HCT116 (cell line): ENCODE results near the gene DIO1.

Experiments
- EZH2 ChIP-seq: fragments of 200-600 bp; sonication (generic); IDR thresholded peaks from 2 replicates; pipeline ENCODE4 v1.6.1; 2017; ENCODE audit warnings: antibody characterized with exemption, mixed run types
- EZH2phosphoT487 ChIP-seq: fragments of 200-600 bp; IDR thresholded peaks from 2 replicates; pipeline ENCODE4 v1.6.1; 2018; ENCODE audit warnings: antibody characterized with exemption, borderline replicate concordance
- POLR2A ChIP-seq: IDR thresholded peaks from 2 replicates; pipeline ENCODE4 v1.7.0; 2011; ENCODE audit warnings: borderline replicate concordance; ENCODE audit not compliant: insufficient read depth, insufficient read length; ENCODE audit errors: extremely low read depth
- SP1 ChIP-seq: IDR thresholded peaks from 2 replicates; pipeline ENCODE4 v1.6.1; 2012; ENCODE audit warnings: low read depth
- YY1 ChIP-seq: IDR thresholded peaks from 2 replicates; pipeline ENCODE4 v1.6.1; 2011; ENCODE audit warnings: low read length, low read depth, moderate library complexity, mild to moderate bottlenecking; ENCODE audit not compliant: insufficient replicate concordance; ENCODE audit errors: extremely low read depth
- ZFX ChIP-seq: fragments of 450-650 bp; IDR thresholded peaks from 2 replicates; pipeline ENCODE4 v1.6.1; 2017
- ZNF274 ChIP-seq: fragments of 200-500 bp; sonication (Bioruptor generic); IDR thresholded peaks from 2 replicates; pipeline ENCODE4 v1.6.1; 2014; ENCODE audit warnings: mild to moderate bottlenecking, low read depth, low read length, inconsistent platforms
- TF ChIP-seq, protein P1 (sequence below), 3 experiments: fragments of 200-600 bp in 1 of 3; sonication (generic) in 1 of 3; IDR thresholded peaks in 2 of 3; conservative IDR thresholded peaks in 1 of 3; 2 replicates each; pipeline ENCODE4 v1.5.1; 2012 to 2017; ENCODE audit warnings: low read depth in 2 of 3, low read length in 2 of 3, antibody characterized with exemption in 1 of 3, borderline replicate concordance in 1 of 3, control low read depth in 1 of 3, mild to moderate bottlenecking in 1 of 3, mixed read lengths in 1 of 3, mixed run types in 1 of 3, moderate library complexity in 1 of 3; ENCODE audit not compliant: insufficient read depth in 1 of 3
- TF ChIP-seq, protein P2 (sequence below): IDR thresholded peaks from 2 replicates; pipeline ENCODE4 v1.6.1; 2012
- TF ChIP-seq, protein P3 (sequence below): IDR thresholded peaks from 2 replicates; pipeline ENCODE4 v1.6.1; 2012; ENCODE audit warnings: low read depth

DNA sequence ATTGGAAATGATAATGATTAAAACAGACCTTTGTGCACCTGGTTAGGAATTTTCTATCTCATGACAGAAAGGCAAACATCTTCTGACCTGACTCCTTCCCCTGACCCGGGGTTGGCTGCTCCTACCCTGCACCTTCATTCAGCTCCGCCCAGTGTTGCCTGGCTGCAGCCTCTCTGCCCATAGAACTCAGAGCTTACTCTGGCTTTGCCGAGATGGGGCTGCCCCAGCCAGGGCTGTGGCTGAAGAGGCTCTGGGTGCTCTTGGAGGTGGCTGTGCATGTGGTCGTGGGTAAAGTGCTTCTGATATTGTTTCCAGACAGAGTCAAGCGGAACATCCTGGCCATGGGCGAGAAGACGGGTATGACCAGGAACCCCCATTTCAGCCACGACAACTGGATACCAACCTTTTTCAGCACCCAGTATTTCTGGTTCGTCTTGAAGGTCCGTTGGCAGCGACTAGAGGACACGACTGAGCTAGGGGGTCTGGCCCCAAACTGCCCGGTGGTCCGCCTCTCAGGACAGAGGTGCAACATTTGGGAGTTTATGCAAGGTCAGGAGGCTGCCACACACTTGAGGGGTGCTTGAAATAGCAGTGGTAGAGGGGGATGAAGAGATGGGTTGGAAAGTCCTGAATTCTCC lies at the start of gene DIO1:
- TF ChIP-seq, protein P1, sequence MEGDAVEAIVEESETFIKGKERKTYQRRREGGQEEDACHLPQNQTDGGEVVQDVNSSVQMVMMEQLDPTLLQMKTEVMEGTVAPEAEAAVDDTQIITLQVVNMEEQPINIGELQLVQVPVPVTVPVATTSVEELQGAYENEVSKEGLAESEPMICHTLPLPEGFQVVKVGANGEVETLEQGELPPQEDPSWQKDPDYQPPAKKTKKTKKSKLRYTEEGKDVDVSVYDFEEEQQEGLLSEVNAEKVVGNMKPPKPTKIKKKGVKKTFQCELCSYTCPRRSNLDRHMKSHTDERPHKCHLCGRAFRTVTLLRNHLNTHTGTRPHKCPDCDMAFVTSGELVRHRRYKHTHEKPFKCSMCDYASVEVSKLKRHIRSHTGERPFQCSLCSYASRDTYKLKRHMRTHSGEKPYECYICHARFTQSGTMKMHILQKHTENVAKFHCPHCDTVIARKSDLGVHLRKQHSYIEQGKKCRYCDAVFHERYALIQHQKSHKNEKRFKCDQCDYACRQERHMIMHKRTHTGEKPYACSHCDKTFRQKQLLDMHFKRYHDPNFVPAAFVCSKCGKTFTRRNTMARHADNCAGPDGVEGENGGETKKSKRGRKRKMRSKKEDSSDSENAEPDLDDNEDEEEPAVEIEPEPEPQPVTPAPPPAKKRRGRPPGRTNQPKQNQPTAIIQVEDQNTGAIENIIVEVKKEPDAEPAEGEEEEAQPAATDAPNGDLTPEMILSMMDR (IDR thresholded peaks at IDR 0.05 in 2 of 3, conservative IDR thresholded peaks at IDR 0.05 in 1 of 3; ENCODE audit: borderline replicate concordance in 1 of 3, insufficient read depth in 1 of 3, low read depth in 2 of 3, low read length in 2 of 3), result no peak
- TF ChIP-seq EZH2phosphoT487 (no peak), POLR2A (no peak), SP1 (no peak), ZFX (no peak), YY1 (no peak), EZH2 (no peak), ZNF274 (no peak)
- TF ChIP-seq, protein P2, sequence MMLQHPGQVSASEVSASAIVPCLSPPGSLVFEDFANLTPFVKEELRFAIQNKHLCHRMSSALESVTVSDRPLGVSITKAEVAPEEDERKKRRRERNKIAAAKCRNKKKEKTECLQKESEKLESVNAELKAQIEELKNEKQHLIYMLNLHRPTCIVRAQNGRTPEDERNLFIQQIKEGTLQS, result no peak
- TF ChIP-seq, protein P3, sequence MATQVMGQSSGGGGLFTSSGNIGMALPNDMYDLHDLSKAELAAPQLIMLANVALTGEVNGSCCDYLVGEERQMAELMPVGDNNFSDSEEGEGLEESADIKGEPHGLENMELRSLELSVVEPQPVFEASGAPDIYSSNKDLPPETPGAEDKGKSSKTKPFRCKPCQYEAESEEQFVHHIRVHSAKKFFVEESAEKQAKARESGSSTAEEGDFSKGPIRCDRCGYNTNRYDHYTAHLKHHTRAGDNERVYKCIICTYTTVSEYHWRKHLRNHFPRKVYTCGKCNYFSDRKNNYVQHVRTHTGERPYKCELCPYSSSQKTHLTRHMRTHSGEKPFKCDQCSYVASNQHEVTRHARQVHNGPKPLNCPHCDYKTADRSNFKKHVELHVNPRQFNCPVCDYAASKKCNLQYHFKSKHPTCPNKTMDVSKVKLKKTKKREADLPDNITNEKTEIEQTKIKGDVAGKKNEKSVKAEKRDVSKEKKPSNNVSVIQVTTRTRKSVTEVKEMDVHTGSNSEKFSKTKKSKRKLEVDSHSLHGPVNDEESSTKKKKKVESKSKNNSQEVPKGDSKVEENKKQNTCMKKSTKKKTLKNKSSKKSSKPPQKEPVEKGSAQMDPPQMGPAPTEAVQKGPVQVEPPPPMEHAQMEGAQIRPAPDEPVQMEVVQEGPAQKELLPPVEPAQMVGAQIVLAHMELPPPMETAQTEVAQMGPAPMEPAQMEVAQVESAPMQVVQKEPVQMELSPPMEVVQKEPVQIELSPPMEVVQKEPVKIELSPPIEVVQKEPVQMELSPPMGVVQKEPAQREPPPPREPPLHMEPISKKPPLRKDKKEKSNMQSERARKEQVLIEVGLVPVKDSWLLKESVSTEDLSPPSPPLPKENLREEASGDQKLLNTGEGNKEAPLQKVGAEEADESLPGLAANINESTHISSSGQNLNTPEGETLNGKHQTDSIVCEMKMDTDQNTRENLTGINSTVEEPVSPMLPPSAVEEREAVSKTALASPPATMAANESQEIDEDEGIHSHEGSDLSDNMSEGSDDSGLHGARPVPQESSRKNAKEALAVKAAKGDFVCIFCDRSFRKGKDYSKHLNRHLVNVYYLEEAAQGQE, result no peak
